GM21786 (cell line): ENCODE results near the gene DZIP3.
A peak's percentile ranks its signal among the peaks of the same experiment; 100 is the strongest.

ENCODE experiments used
- ATAC-seq: cut with Tn5 transposase; IDR thresholded peaks from one replicate; pipeline ENCODE4 v1.9.1; 2021; ENCODE audit not compliant: unreplicated experiment

The DZIP3 gene

DNA sequence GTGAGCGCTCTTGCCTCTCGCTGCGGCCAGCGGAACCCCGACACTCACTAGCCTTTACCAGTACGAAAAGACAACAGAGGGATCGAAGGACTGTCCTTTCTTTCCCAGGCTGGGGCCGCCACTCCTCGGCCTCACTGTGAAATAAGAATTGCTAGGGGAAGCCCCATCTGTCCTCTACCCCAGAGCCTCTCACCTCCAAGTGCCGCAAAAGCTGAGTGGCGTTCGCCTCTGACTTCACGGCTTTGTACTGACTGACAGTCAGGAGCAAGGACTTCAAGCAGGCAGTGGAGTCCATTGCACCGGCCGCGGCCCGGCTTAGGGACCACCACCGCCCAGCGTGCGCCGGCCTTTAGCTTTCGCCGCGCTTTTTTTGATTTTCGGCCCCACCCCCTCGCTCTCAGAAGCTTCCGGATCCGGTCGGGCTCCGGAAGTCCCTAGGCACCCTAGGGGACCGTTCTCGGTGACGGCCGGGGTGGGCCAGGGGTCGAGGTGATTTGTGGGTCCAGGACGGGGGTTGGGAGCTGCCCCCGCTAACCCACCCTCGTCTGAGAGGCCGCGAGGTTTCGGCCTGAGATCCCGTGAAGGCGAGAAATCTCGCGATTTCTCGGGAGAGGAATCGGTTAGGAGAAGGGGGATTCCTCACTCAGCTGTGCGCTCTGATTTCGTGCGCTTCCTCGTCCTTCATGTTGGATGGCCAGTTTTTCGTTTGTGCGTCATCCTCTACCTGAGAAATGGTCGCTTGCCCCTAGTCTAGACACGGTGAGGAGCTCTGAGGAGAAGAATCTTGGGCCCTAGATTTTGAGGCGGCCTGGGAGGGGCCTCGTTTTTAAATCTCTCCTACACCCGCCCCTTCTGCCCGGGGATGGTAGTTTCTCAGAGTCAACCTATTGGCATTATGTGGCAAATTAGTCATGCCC, at the start of gene DZIP3, which contains the start of gene CIP2A:
TSS of gene DZIP3 (plus strand) at position 642 of the 917 bp plus-strand sequence. CDS start 15,685 bp downstream, outside the sequence.
TSS of gene CIP2A (minus strand) at position 358 of the 917 bp plus-strand sequence. CDS start at position 295, 63 bp downstream.
- peak; percentile 89 for ATAC-seq

DNA sequence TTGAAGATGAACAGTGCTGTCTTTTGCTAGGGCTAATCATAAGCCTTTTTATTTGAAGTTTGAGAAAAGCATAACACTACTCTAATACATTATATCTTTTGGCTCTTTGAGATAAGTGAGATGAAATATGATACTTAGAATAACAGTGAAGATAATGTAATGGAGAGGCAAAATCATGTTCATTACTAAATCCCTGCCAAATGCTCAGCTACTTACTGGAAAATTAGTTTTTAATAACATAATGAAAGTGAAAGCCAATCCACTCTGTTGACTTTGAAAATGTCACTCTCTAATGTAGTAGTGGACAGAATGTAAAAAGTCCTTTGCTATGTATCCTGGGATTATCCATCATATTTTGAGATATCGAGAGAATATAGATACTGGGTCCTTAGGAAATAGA, 43.3 kb upstream of the DZIP3 start:
- ATAC-seq = no peak

- no peak for ATAC-seq
These were observed 42.8 kb upstream of the DZIP3 start for GRCh38 chr3:108546692-108547091.

- no peak for ATAC-seq
These were observed 41.2 kb upstream of the DZIP3 start for GRCh38 chr3:108548304-108548703.

- no peak for ATAC-seq
These were observed 40.6 kb upstream of the DZIP3 start for GRCh38 chr3:108548886-108549285.

GRCh38 chr3:108552267-108553159, 37.0 kb upstream of the DZIP3 start:
- peak; percentile 59 for ATAC-seq

DNA sequence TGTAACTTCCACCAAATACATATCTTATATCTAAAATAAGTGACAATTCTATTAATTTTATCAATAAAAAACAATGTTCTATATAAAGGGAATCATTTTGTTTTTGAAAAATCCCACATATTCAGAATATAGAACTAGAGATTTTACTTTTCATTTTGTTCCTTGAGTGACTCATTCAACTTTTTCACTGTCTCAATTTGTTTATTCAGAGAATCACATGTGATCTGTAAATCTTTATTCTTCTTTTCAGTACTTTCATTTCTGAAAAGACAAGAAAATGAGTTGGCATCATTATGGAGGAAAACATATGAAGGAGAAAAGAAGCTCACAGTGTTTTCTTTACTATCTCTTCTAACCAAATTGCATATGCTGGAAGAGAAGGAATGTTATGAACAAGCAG, 35.3 kb upstream of the DZIP3 start:
- no peak for ATAC-seq

- no peak for ATAC-seq
These were observed 34.5 kb upstream of the DZIP3 start for GRCh38 chr3:108554913-108555571.

DNA sequence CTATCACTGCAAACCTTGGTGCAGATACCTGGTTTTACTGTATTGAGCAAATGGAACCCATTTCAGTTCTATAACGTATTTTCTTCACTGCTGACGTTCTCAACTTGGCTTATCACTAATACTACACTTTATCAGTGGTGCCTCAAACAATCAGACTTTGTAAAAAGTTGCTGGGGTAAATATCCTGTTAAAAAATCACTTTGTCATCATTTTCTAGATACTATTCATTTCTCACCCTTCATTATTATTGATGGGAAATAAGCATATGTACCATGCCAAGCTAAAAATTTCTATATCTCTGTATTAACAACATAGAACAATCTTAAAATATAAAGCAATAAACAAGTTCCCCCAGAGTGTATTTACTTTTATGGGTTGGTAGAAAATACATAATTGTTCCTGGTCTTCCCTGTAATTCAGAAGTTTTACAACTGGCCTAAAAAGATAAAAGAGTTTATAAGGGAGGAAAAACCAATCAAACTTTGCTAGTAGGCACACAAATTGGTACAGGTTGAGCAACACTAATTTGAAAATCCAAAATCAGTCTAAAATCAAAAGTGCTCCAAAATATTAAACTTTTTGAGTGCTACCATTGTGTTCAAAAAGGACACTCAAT, 33.4 kb upstream of the DZIP3 start:
- no peak for ATAC-seq

DNA sequence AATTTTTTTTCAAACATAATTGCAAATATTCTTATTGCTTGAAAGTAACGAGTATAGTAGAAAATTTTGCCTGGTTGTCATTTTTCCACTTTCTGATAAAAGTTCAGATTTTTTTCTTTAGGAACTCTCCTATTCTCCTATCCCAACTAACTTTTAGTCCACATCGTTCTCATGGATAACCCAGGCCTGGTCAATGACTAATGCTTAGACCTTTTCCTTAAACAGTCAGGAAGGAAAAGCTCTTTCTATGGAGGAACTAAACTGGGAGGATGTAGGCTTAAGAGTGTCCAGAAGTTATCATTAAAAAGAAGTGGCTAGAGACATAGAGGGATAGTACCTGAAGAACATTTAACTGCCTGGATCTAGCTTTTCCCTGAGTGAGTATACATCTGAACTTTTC, 27.0 kb upstream of the DZIP3 start:
- ATAC-seq = no peak

DNA sequence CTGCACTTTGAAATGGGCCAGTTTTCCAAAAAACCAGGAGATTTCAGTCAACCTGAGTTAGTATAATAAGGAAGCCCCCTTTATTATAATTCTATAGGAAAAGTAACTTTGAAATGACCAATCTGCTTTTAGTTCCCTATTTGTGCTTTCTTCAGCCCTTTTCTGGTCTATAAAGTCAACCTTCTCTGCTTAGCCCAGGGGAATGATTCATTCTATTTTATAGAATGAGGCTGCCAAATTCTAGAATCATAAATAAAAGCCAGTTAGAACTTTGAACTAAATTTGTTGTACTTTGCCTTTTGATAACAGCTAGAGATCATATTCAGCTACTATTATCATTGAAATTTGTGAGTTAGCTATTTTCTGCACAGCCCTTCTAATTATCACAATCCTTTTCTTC, 25.0 kb upstream of the DZIP3 start:
- ATAC-seq = no peak

GRCh38 chr3:108565506-108565905, 24.0 kb upstream of the DZIP3 start:
- no peak for ATAC-seq

DNA sequence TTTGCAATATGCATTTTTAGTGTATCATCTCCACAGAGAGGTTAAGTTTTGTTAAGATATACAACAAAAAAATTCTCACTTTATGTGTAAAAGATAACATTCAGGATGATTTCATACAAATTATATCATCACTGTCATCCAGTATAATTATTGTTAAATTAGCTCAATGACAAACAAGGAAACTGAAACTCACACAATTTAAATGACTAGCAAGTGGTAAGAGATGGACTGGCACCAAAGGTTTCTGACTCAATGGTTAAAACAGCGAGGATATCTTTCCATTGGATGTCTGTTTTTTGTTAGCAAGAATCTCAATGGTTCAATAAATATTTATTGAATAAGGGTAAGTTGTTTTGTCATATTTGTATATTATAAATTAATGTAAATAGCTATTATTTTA, 22.9 kb upstream of the DZIP3 start:
- no peak for ATAC-seq

- no peak for ATAC-seq
These were observed 20.2 kb upstream of the DZIP3 start for GRCh38 chr3:108569336-108569735.

GRCh38 chr3:108578064-108578463, 11.5 kb upstream of the DZIP3 start:
- no peak for ATAC-seq

DNA sequence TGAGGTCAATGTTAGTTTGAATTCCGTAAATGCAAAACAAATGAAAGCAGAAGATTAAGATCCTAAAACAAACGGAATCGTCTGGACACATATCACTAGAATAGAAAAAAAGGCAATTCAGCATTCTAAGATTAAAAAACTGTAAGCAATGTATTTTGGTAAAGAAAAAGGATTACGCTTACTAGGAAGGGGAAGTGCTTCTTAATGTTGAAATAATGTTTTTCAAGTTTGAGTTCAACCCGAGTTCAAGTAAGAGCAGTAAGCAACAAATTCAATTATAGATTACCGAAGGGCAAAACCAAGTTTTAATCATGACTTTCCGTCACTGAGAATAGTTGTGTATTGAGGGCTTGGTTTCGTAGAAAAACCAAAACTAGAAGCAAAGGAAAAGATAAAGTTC, 921 bp upstream of the DZIP3 start:
- ATAC-seq = no peak

- ATAC-seq = no peak
These were observed 439 bp downstream of the DZIP3 start for GRCh38 chr3:108589998-108590323.

DNA sequence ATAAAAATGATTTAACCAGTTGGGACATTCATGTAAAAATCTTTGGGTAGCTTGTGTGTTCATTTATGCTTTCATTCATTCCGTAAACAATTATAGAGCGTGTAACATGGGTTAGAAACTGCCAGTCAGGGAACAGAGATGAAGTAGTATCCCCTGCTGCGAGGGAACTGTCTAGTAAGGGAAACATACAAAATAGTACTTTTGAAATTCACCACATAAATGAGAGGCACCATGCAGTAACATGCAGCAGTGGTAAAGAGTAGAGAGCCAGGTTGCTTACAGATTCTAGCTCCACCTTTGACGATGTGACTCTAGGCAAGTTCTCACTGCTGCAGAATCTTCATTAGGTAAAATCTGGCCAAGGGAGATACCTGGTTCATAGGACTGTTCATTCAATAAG, 938 bp downstream of the DZIP3 start:
- no peak for ATAC-seq

DNA sequence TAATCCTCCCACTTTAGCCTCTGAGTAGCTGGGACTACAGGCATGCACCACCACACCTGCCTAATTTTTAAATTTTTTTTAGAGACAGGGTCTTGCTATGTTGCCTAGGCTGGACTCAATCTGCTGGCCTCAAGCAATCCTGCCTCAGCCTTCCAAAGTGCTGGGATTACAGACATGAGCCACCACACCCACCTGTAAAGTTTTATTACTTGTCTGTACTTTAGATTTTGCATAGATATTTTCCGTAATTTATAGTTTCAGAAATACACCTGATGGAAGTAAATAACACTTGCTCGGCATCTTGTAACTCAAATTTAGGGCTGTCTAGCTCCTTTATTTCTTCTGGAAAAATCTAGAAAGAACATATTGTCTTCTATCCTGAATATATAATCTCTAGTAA, 5.8 kb downstream of the DZIP3 start:
- no peak for ATAC-seq

DNA sequence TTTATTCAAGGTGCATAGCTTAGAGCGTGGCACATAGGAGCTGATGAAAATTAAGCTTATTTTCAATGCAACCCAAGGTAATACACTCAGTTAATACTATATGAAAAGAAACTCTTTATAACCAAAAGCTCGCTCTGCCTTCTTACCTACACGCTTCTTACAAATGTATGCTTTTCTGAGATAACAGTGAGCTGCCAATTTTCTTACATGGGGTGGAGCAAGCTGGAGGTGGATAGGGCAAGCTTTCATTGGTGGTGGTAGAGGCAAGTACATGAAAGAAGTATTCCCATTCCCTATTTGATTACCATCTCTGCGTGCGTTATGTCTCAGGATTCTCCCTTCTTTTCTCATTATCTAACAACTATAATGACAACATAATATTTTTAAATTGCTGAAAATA, 8.9 kb downstream of the DZIP3 start:
- no peak for ATAC-seq
